Panc1 (cell line): ENCODE measurements around the gene ZBTB12. TPM values are rescaled to one million over a fixed set of nuclear protein-coding genes. Genes with fewer than 3 reads are reported as not detected.
"Not testable (repeated sequence)": the region's sequence is repeated elsewhere in the genome, so short reads cannot be mapped to it uniquely, and the experiment has no call there.

Source experiments
- ATAC-seq: fragments of 200-7000 bp; cut with Tn5 transposase; 2 replicates; pipeline ENCODE4 v1.9.1; 2020; ENCODE audit warnings: mild to moderate bottlenecking, moderate library complexity
- BruUV-seq: library from RNA; stranded (reverse); fragments of 400-500 nt; replicated peaks from 2 replicates; lab custom pipeline; 2021; lab: Mats Ljungman, UMichigan
- CTCF ChIA-PET: fragments of 300-600 bp; sonication (Branson Sonifier 250); formaldehyde crosslinking; loops from one replicate; lab custom pipeline; 2022; ENCODE audit warnings: antibody characterized with exemption; lab: Charles Lee
- POLR2A ChIA-PET: fragments of 300-600 bp; sonication (Branson Sonifier 250); formaldehyde crosslinking; loops from one replicate; lab custom pipeline; 2022; ENCODE audit warnings: antibody characterized with exemption; lab: Charles Lee
- DNase-seq: peaks from one replicate; pipeline ENCODE4 v3.0.0-alpha.2; 2010; ENCODE audit warnings: low read depth, low spot score
- H3K27ac ChIP-seq: 2 replicates; pipeline ENCODE4 v1.5.1; 2011; ENCODE audit warnings: mild to moderate bottlenecking, low read length, inconsistent platforms
- H3K27me3 ChIP-seq: fragments of 200-500 bp; sonication (Bioruptor generic); 2 replicates; pipeline ENCODE4 v1.6.0; 2014; ENCODE audit warnings: low read length, inconsistent platforms; ENCODE audit not compliant: control insufficient read depth, insufficient read depth
- H3K36me3 ChIP-seq: fragments of 200-500 bp; sonication (Bioruptor generic); 2 replicates; pipeline ENCODE4 v1.5.1; 2014; ENCODE audit warnings: inconsistent platforms, mild to moderate bottlenecking, low read length, moderate library complexity; ENCODE audit not compliant: control insufficient read depth, insufficient read depth
- H3K4me1 ChIP-seq: 2 replicates; pipeline ENCODE4 v1.5.1; 2011; ENCODE audit warnings: inconsistent platforms, mild to moderate bottlenecking, low read length, moderate library complexity; ENCODE audit not compliant: control insufficient read depth, insufficient read depth
- H3K4me3 ChIP-seq, 2 experiments: 2 replicates each; pipeline ENCODE4 v1.5.1; 2011 to 2012; ENCODE audit warnings: low read depth in 2 of 2, low read length in 2 of 2, mild to moderate bottlenecking in 2 of 2, inconsistent platforms in 1 of 2, moderate library complexity in 1 of 2
- H3K9me3 ChIP-seq: fragments of 200-500 bp; sonication (Bioruptor generic); 2 replicates; pipeline ENCODE4 v1.5.1; 2014; ENCODE audit warnings: low read depth, mild to moderate bottlenecking, inconsistent platforms, low read length, moderate library complexity; ENCODE audit not compliant: control insufficient read depth, insufficient read depth
- CTCF ChIP-seq: fragments of 450-650 bp; IDR thresholded peaks from 2 replicates; pipeline ENCODE4 v1.5.1; 2017; ENCODE audit warnings: mild to moderate bottlenecking
- POLR2AphosphoS5 ChIP-seq: IDR thresholded peaks from 2 replicates; pipeline ENCODE4 v1.6.1; 2012; ENCODE audit warnings: mild to moderate bottlenecking, low read depth, low read length, moderate library complexity
- SIN3A ChIP-seq: IDR thresholded peaks from 2 replicates; pipeline ENCODE4 v1.6.1; 2012; ENCODE audit warnings: low read depth, mild to moderate bottlenecking, low read length, moderate library complexity, borderline replicate concordance; ENCODE audit not compliant: insufficient read depth
- TCF7L2 ChIP-seq: IDR thresholded peaks from 2 replicates; pipeline ENCODE4 v1.6.1; 2011; ENCODE audit warnings: mild to moderate bottlenecking, low read depth, low read length, inconsistent platforms
- in situ Hi-C: cut with HindIII; loops from 2 replicates; pipeline ENCODE4 v1.10.0; 2016; ENCODE audit warnings: low sequenced_read_pairs, low pct_unique_long_range_greater_than_20kb
- intact Hi-C: fragments of 100-400 bp; cut with micrococcal nuclease; formaldehyde crosslinking; loops from one replicate; pipeline ENCODE4 v1.10.0; 2022; ENCODE audit not compliant: unreplicated experiment
- total RNA-seq: library from RNA; stranded (reverse); gene quantifications from one replicate; pipeline ENCODE4 v1.2.1, GENCODE V29; 2021; ENCODE audit not compliant: unreplicated experiment
- TF ChIP-seq, protein P1 (sequence below), 2 experiments: IDR thresholded peaks; 2 replicates each; pipeline ENCODE4 v1.6.1; 2011 to 2012; ENCODE audit warnings: low read depth in 2 of 2, control low read depth in 1 of 2, low read length in 1 of 2, mild to moderate bottlenecking in 1 of 2, moderate library complexity in 1 of 2; ENCODE audit not compliant: insufficient read depth in 1 of 2

Gene ZBTB12
- total RNA-seq, 1 experiment from 2014 or later, result 9.4 TPM

- BruUV-seq, H3K36me3 ChIP-seq, H3K9me3 ChIP-seq, H3K27ac ChIP-seq, intact Hi-C loops, H3K4me3 ChIP-seq, H3K27me3 ChIP-seq, ATAC-seq, DNase-seq, POLR2A ChIA-PET, H3K4me1 ChIP-seq, in situ Hi-C loops: not testable (repeated sequence)
- CTCF ChIA-PET, result interaction anchor here (0.6 kb wide), 1 partner anchor 145 kb away, joined by 6 read pairs; no protein-coding TSS in a partner anchor
These were observed 6.4 kb upstream of the ZBTB12 start for GRCh38 chr6:31908255-31908654.

- CTCF ChIA-PET, result no interaction called here
- ATAC-seq, result no peak
These were observed 5.4 kb upstream of the ZBTB12 start for GRCh38 chr6:31907158-31907813.

DNA sequence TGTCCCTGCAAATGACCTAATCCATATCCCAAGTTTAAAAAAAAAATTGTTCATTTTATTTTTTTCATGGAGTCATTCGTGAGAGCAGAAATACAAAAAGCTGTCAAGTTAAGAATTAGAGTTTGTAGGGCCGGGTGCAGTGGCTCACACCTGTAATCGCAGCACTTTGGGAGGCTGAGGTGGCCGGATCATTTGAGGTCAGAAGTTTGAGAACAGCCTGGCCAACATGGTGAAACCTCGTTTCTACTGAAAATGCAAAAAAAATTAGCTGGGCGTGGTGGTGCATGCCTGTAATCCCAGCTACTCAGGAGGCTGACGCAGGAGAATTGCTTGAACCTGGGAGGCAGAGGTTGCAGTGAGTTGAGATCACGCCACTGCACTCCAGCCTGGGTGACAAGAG is 4.8 kb upstream of the ZBTB12 start:
- in situ Hi-C loops, intact Hi-C loops, H3K27ac ChIP-seq, BruUV-seq, CTCF ChIA-PET, H3K36me3 ChIP-seq, H3K9me3 ChIP-seq, ATAC-seq, H3K4me3 ChIP-seq, H3K27me3 ChIP-seq, DNase-seq: not testable (repeated sequence)
- H3K4me1 ChIP-seq, result peaks cover 10% of the 10 kb centered on the region
- POLR2A ChIA-PET, result interaction anchor here (0.5 kb wide), 1 partner anchor 228 kb away, joined by 9 read pairs; no protein-coding TSS in a partner anchor

More at GRCh38 chr6:31907158-31907813, 5.4 kb upstream of the ZBTB12 start:
- H3K9me3 ChIP-seq, result no peaks in the 10 kb centered on the region
- no peaks in the 10 kb centered on the region for H3K27me3 ChIP-seq
- no peak for DNase-seq
- H3K4me1 ChIP-seq, result peaks cover 10% of the 10 kb centered on the region
- BruUV-seq, result no TSS peak
- POLR2A ChIA-PET, result no interaction called here
- intact Hi-C loops (no loop called here), in situ Hi-C loops (no loop called here)
- H3K36me3 ChIP-seq, result no peaks in the 10 kb centered on the region
- no peak overlapping the region for H3K4me3 ChIP-seq
- TF ChIP-seq, protein P1, sequence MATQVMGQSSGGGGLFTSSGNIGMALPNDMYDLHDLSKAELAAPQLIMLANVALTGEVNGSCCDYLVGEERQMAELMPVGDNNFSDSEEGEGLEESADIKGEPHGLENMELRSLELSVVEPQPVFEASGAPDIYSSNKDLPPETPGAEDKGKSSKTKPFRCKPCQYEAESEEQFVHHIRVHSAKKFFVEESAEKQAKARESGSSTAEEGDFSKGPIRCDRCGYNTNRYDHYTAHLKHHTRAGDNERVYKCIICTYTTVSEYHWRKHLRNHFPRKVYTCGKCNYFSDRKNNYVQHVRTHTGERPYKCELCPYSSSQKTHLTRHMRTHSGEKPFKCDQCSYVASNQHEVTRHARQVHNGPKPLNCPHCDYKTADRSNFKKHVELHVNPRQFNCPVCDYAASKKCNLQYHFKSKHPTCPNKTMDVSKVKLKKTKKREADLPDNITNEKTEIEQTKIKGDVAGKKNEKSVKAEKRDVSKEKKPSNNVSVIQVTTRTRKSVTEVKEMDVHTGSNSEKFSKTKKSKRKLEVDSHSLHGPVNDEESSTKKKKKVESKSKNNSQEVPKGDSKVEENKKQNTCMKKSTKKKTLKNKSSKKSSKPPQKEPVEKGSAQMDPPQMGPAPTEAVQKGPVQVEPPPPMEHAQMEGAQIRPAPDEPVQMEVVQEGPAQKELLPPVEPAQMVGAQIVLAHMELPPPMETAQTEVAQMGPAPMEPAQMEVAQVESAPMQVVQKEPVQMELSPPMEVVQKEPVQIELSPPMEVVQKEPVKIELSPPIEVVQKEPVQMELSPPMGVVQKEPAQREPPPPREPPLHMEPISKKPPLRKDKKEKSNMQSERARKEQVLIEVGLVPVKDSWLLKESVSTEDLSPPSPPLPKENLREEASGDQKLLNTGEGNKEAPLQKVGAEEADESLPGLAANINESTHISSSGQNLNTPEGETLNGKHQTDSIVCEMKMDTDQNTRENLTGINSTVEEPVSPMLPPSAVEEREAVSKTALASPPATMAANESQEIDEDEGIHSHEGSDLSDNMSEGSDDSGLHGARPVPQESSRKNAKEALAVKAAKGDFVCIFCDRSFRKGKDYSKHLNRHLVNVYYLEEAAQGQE (IDR thresholded peaks at IDR 0.05; ENCODE audit: insufficient read depth in 1 of 2, low read depth in 2 of 2, low read length in 1 of 2), result no peak
- TF ChIP-seq CTCF (no peak), SIN3A (no peak), TCF7L2 (no peak), POLR2AphosphoS5 (no peak)
- no peak overlapping the region for H3K27ac ChIP-seq
